ENCODE measurements around the gene ZFYVE28. TPM values are rescaled to one million over a fixed set of nuclear protein-coding genes. Genes with fewer than 3 reads are reported as not detected.

Gene ZFYVE28
- total and polyA plus RNA-seq, 10 of the 15 experiments (the other 5 are each of a cell fraction or from before 2014, with no cell fraction given) = 0.06 to 1.9 (median 0.22) TPM; not detected in 1

- TF ChIP-seq PML (IDR thresholded peaks at IDR 0.05; ENCODE audit: low read length) (no peak), FOS (IDR thresholded peaks at IDR 0.05; ENCODE audit: borderline replicate concordance, extremely low read depth, insufficient read length) (no peak), HDGF (IDR thresholded peaks at IDR 0.05) (no peak)
These were observed 24.8 kb downstream of the ZFYVE28 start (continued) for GRCh38 chr4:2393353-2394270.

DNA sequence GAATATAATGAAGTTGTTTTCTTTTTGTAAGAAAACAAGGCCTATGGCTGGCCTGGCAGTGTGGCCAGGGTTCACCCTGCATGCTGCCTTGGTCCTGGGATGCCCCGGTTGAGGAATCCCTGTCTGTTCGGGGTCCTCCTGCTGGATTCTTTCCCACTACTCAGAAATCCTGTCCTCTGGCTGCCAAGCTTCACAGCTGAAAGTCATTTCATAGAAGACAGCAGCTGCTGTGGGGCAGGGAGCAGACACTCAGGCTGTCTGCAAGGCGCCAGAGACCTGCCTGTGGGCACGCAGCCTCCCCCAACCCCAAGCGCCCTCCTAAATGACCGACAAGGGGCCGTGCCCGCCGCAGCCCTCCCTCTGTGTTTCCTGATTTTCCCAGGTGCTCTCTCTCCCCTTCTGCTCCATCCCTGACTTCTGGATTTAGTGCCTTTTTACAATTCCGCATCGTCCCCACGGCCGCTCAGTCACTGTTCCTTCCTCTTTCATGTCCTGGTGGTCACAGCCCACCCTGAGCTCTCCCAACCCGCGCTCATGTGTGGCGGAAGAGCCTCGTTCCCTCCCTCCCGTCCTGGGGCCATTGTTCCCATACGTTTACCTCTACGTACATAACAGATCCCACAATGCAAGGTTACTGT, 27.5 kb downstream of the ZFYVE28 start:
- RAD21 ChIA-PET (ENCODE audit: unreplicated experiment) = no interaction called here
- TF ChIP-seq TARDBP (IDR thresholded peaks at IDR 0.05; ENCODE audit: borderline replicate concordance) (no peak), IKZF1 (conservative IDR thresholded peaks at IDR 0.05) (no peak), TCF7 (IDR thresholded peaks at IDR 0.05; ENCODE audit: borderline replicate concordance) (no peak), SMAD1 (IDR thresholded peaks at IDR 0.05; ENCODE audit: low read depth, partially characterized antibody) (no peak), ZZZ3 (IDR thresholded peaks at IDR 0.05; ENCODE audit: control insufficient read depth, insufficient read length, low read depth) (no peak), RFX5 (IDR thresholded peaks at IDR 0.05; ENCODE audit: low read depth, low read length) (no peak), CBFB (IDR thresholded peaks at IDR 0.05; ENCODE audit: low read depth) (no peak), EED (IDR thresholded peaks at IDR 0.05; ENCODE audit: low read depth) (no peak), CHD4 (IDR thresholded peaks at IDR 0.05) (no peak)
- Histone ChIP-seq H3K4me1 (ENCODE audit: control insufficient read depth, insufficient read depth, low read length) (no peaks in the 10 kb centered on the region), H3K9me3 (replicated peaks; ENCODE audit: control insufficient read depth, insufficient read depth, low read length) (no peaks in the 10 kb centered on the region), H3K4me3 (no peak overlapping the region), H3K9ac (ENCODE audit: control insufficient read depth, insufficient read depth, low read length) (no peak overlapping the region), H3K27me3 (replicated peaks in 1 of 2; ENCODE audit: control insufficient read depth in 2 of 2, insufficient read depth in 2 of 2, low read length in 1 of 2) (no peaks in the 10 kb centered on the region), H3K4me2 (ENCODE audit: control insufficient read depth, insufficient read depth) (no peak overlapping the region), H2AFZ (ENCODE audit: control insufficient read depth, low read depth, low read length) (peak overlapping the region; percentile 20; the same call in 1 of the 2 replicates), H3K79me2 (ENCODE audit: control insufficient read depth, insufficient read depth, low read length) (no peaks in the 10 kb centered on the region), H3K36me3 (ENCODE audit: control insufficient read depth in 2 of 2, insufficient read depth in 2 of 2, low read length in 1 of 2) (no peaks in the 10 kb centered on the region), H4K20me1 (ENCODE audit: control insufficient read depth, insufficient read depth) (no peaks in the 10 kb centered on the region), H3K27ac (ENCODE audit: control insufficient read depth, insufficient read depth) (no peak overlapping the region)
- CTCF ChIA-PET = interaction anchor here (0.9 to 3.2 kb wide), 3 partner anchors 9 to 22 kb away, joined by 3 to 15 read pairs (median 4); no protein-coding TSS in a partner anchor
- 24% methylated on average over 20 of the region's 20 CpGs for WGBS (ENCODE audit: insufficient coverage, insufficient replicate concordance, low lambda C conversion rate, missing lambda C conversion rate)
- in situ Hi-C loops (cut with MboI) = no loop called here
- intact Hi-C loops (cut with micrococcal nuclease; ENCODE audit: unreplicated experiment) = no loop called here
- no peak for DNase-seq (ENCODE audit: low read depth, low spot score)
- BruUV-seq (replicated peaks) = no TSS peak
- POLR2A ChIA-PET = no interaction called here
- no peak for ATAC-seq
- no peak for FAIRE-seq
- SMC1A ChIA-PET (ENCODE audit: uncharacterized antibody, unreplicated experiment) = interaction anchor here (0.9 kb wide), 1 partner anchor 21 kb away, joined by 3 read pairs; no protein-coding TSS in a partner anchor

Measured in GM12878 (cell line).